HepG2 (cell line): ENCODE measurements around the gene ZNF829. TPM values are rescaled to one million over a fixed set of nuclear protein-coding genes. Genes with fewer than 3 reads are reported as not detected.

Source experiments
- CSRNP2 ChIP-seq: sonication (generic); formaldehyde crosslinking; conservative IDR thresholded peaks from 2 replicates; pipeline ENCODE4 v1.8.0; 2022; ENCODE audit warnings: low read depth, missing genetic modification reagents
- EED ChIP-seq: sonication (generic); formaldehyde crosslinking; IDR thresholded peaks from 2 replicates; pipeline ENCODE4 v1.5.0; 2020; ENCODE audit warnings: mild to moderate bottlenecking, missing genetic modification reagents
- FOXA3 ChIP-seq: IDR thresholded peaks from 2 replicates; pipeline ENCODE4 v1.6.1; 2016; ENCODE audit warnings: missing genetic modification reagents, missing compliant biosample characterization
- GLI4 ChIP-seq: sonication (generic); formaldehyde crosslinking; IDR thresholded peaks from 2 replicates; pipeline ENCODE4 v1.5.1; 2020; ENCODE audit warnings: missing genetic modification reagents, mild to moderate bottlenecking, moderate library complexity, borderline replicate concordance
- HES4 ChIP-seq: sonication (generic); formaldehyde crosslinking; IDR thresholded peaks from 2 replicates; pipeline ENCODE4 v1.9.0; 2021; ENCODE audit warnings: mild to moderate bottlenecking, missing genetic modification reagents, borderline replicate concordance
- LCORL ChIP-seq, 2 experiments: fragments of 450-650 bp in 1 of 2; sonication (generic) in 1 of 2; formaldehyde crosslinking in 1 of 2; IDR thresholded peaks; 2 replicates each; pipeline versions ENCODE4 v1.5.0 to v1.6.1; 2017 to 2020; ENCODE audit warnings: antibody characterized with exemption in 1 of 2, missing genetic modification reagents in 1 of 2
- MED13 ChIP-seq: sonication (generic); formaldehyde crosslinking; IDR thresholded peaks from 2 replicates; pipeline ENCODE4 v1.5.0; 2020; ENCODE audit warnings: missing genetic modification reagents
- REPIN1 ChIP-seq: sonication (generic); formaldehyde crosslinking; IDR thresholded peaks from 2 replicates; pipeline ENCODE4 v1.8.0; 2022; ENCODE audit warnings: missing genetic modification reagents, low read depth, mild to moderate bottlenecking, borderline replicate concordance
- SATB2 ChIP-seq: sonication (generic); formaldehyde crosslinking; IDR thresholded peaks from 2 replicates; pipeline ENCODE4 v1.5.0; 2020; ENCODE audit warnings: missing genetic modification reagents
- THAP9 ChIP-seq: sonication (generic); formaldehyde crosslinking; IDR thresholded peaks from 2 replicates; pipeline ENCODE4; 2020; ENCODE audit warnings: missing genetic modification reagents, mild to moderate bottlenecking, borderline replicate concordance
- ZNF264 ChIP-seq: sonication (generic); formaldehyde crosslinking; IDR thresholded peaks from 2 replicates; pipeline ENCODE4 v1.4.0; 2020; ENCODE audit warnings: missing genetic modification reagents
- ZNF274 ChIP-seq: sonication (generic); formaldehyde crosslinking; IDR thresholded peaks from 2 replicates; pipeline ENCODE4 v1.5.1; 2020; ENCODE audit warnings: mild to moderate bottlenecking, missing genetic modification reagents
- ZNF547 ChIP-seq: sonication (generic); formaldehyde crosslinking; IDR thresholded peaks from 2 replicates; pipeline ENCODE4 v1.5.1; 2020; ENCODE audit warnings: mild to moderate bottlenecking, missing genetic modification reagents
- ZNF572 ChIP-seq: sonication (generic); formaldehyde crosslinking; IDR thresholded peaks from 2 replicates; pipeline ENCODE4 v1.5.1; 2020; ENCODE audit warnings: mild to moderate bottlenecking, missing genetic modification reagents
- ZNF747 ChIP-seq: sonication (generic); formaldehyde crosslinking; IDR thresholded peaks from 2 replicates; pipeline ENCODE4 v1.8.1; 2023; ENCODE audit warnings: missing genetic modification reagents, mild to moderate bottlenecking, borderline replicate concordance
- ZNF777 ChIP-seq: sonication (generic); formaldehyde crosslinking; IDR thresholded peaks from 2 replicates; pipeline ENCODE4 v1.4.0; 2020; ENCODE audit warnings: missing genetic modification reagents
- ZSCAN29 ChIP-seq: sonication (generic); formaldehyde crosslinking; conservative IDR thresholded peaks from 2 replicates; pipeline ENCODE4 v1.4.0; 2020; ENCODE audit warnings: mild to moderate bottlenecking, missing genetic modification reagents
- ZSCAN5A ChIP-seq: sonication (generic); formaldehyde crosslinking; IDR thresholded peaks from 2 replicates; pipeline ENCODE4 v1.8.0; 2022; ENCODE audit warnings: mild to moderate bottlenecking, missing genetic modification reagents, borderline replicate concordance
- polyA plus RNA-seq, 8 experiments: library from polyadenylated mRNA; depleted of rRNA in 3 of 8; stranded (reverse) in 7 of 8; unstranded in 1 of 8; fragments of >200 nt; fragmentation: Illumina TruSeq in 4 of 8; extraction: Trizol in 4 of 8; gene quantifications; 2 replicates each; pipeline versions ENCODE4 v1.2.1 to v1.2.3, GENCODE V29; 2011 to 2016; ENCODE audit warnings: low read depth in 4 of 8, missing spikeins in 1 of 8, mixed read lengths in 1 of 8; ENCODE audit not compliant: insufficient read depth in 1 of 8
- total RNA-seq, 5 experiments: library from RNA; depleted of rRNA; stranded (reverse); fragments of >200 nt; fragmentation: Illumina TruSeq; extraction: Trizol; gene quantifications; 2 replicates each; pipeline ENCODE4 v1.2.3, GENCODE V29; 2016; ENCODE audit warnings: low read depth in 1 of 5

ZNF829 gene
- total and polyA plus RNA-seq, 2 of the 13 experiments (the other 11 are each of a cell fraction or from before 2014, with no cell fraction given), result 0.15 to 0.86 TPM

- no peak for TF ChIP-seq LCORL (IDR thresholded peaks at IDR 0.05)
- peak; percentile 43; the same call in 1 of the 2 replicates for TF ChIP-seq LCORL (CRISPR knock-in tag; IDR thresholded peaks at IDR 0.05)
- TF ChIP-seq ZNF547 (CRISPR knock-in tag), result peak; percentile 7; the same call in 1 of the 2 replicates
- TF ChIP-seq ZSCAN5A, result 0 out of 2 replicates have a peak, but pooled peaks have one; percentile 32
- no peak for TF ChIP-seq ZNF264
- TF ChIP-seq ZNF572 (CRISPR knock-in tag), result no peak
- no peak for TF ChIP-seq CSRNP2
- TF ChIP-seq SATB2 (CRISPR knock-in tag), result no peak
- 0 out of 2 replicates have a peak, but pooled peaks have one; percentile 37 for TF ChIP-seq REPIN1 (CRISPR knock-in tag)
- TF ChIP-seq ZNF274 (CRISPR knock-in tag), result peak; percentile 8; the same call in 1 of the 2 replicates
- 0 out of 2 replicates have a peak, but pooled peaks have one; percentile 13 for TF ChIP-seq MED13 (CRISPR knock-in tag)
- TF ChIP-seq ZNF747 (CRISPR knock-in tag), result 0 out of 2 replicates have a peak, but pooled peaks have one; percentile 4
- TF ChIP-seq FOXA3 (CRISPR knock-in tag), result no peak
- 0 out of 2 replicates have a peak, but pooled peaks have one; percentile 1 for TF ChIP-seq EED (CRISPR knock-in tag)
- 0 out of 2 replicates have a peak, but pooled peaks have one; percentile 8 for TF ChIP-seq GLI4 (CRISPR knock-in tag)
- TF ChIP-seq HES4, result 0 out of 2 replicates have a peak, but pooled peaks have one; percentile 31
- TF ChIP-seq ZNF777, result 0 out of 2 replicates have a peak, but pooled peaks have one; percentile 33
- no peak for TF ChIP-seq ZSCAN29 (CRISPR knock-in tag)
- peak; percentile 96; the same call in 1 of the 2 replicates for TF ChIP-seq THAP9 (CRISPR knock-in tag)
Observed at GRCh38 chr19:36838784-36839324, 77.2 kb downstream of the ZNF829 start (continued).
